ENCODE data around the gene MSH6. TPM values are rescaled to one million over a fixed set of nuclear protein-coding genes. Genes with fewer than 3 reads are reported as not detected.

Gene MSH6
- polyA plus RNA-seq, 1 donor from 2014 or later = 60.3 TPM

Small RNA genes within 50 kb of the gene (small RNA-seq; reads per million reads assigned to genes)
- gene RF00026 (0 reads per million in 3 experiments), gene RPL36AP15 (0 reads per million in 3 experiments)

Other genes starting within 250 kb of the MSH6 start
- 4.1 and 4.6 TPM in 2 replicates for gene KCNK12, start 212.2 kb upstream of the MSH6 start, polyA plus RNA-seq
- 125 and 132 TPM in 2 replicates for gene FBXO11, start 123.4 kb downstream of the MSH6 start, polyA plus RNA-seq

Measured in neural cell (in vitro differentiated cells).